MM.1S (cell line): ENCODE results near the gene CTSF.

Experiments used
- DNase-seq: peaks from one replicate; pipeline ENCODE4 v3.0.0-alpha.2; 2015
- H2AFZ ChIP-seq: fragments of 300-600 bp; sonication (generic); 2 replicates; pipeline ENCODE4 v1.6.0; 2016; ENCODE audit warnings: antibody characterized with exemption, low read length
- H3F3A ChIP-seq: fragments of 300-600 bp; sonication (generic); 2 replicates; pipeline ENCODE4 v1.6.1; 2016; ENCODE audit warnings: mild to moderate bottlenecking, antibody characterized with exemption, low read length, moderate library complexity, mixed read lengths; ENCODE audit not compliant: insufficient read depth
- H3K27ac ChIP-seq: fragments of 300-600 bp; sonication (generic); 2 replicates; pipeline ENCODE4 v1.5.1; 2016; ENCODE audit warnings: mild to moderate bottlenecking, low read length
- H3K27me3 ChIP-seq: fragments of 300-600 bp; sonication (generic); replicated peaks from 2 replicates; pipeline ENCODE4 v1.6.0; 2016; ENCODE audit warnings: low read length; ENCODE audit not compliant: insufficient read depth
- H3K36me3 ChIP-seq: fragments of 300-600 bp; sonication (generic); replicated peaks from 2 replicates; pipeline ENCODE4 v1.6.1; 2016; ENCODE audit warnings: mild to moderate bottlenecking, low read length, mixed read lengths; ENCODE audit not compliant: insufficient read depth
- H3K4me1 ChIP-seq: fragments of 300-600 bp; sonication (generic); 2 replicates; pipeline ENCODE4 v1.6.1; 2016; ENCODE audit warnings: low read length, mixed read lengths
- H3K4me2 ChIP-seq: fragments of 300-600 bp; sonication (generic); 2 replicates; pipeline ENCODE4 v1.6.0; 2016; ENCODE audit warnings: low read depth, low read length
- H3K4me3 ChIP-seq: fragments of 300-600 bp; sonication (generic); 2 replicates; pipeline ENCODE4 v1.5.1; 2016; ENCODE audit warnings: low read length, mixed read lengths
- H3K79me2 ChIP-seq: fragments of 300-600 bp; sonication (generic); 2 replicates; pipeline ENCODE4 v1.6.1; 2016; ENCODE audit warnings: mixed run types, low read length, mixed read lengths
- H3K9ac ChIP-seq: fragments of 300-600 bp; sonication (generic); 2 replicates; pipeline ENCODE4 v1.6.1; 2016; ENCODE audit warnings: low read length, mixed read lengths
- H3K9me2 ChIP-seq: fragments of 300-600 bp; sonication (generic); replicated peaks from 2 replicates; pipeline ENCODE4 v1.6.1; 2016; ENCODE audit warnings: mild to moderate bottlenecking, low read length, mixed read lengths; ENCODE audit not compliant: insufficient read depth
- H3K9me3 ChIP-seq: fragments of 300-600 bp; sonication (generic); replicated peaks from 2 replicates; pipeline ENCODE4 v1.6.1; 2016; ENCODE audit warnings: mild to moderate bottlenecking, low read length, mixed read lengths; ENCODE audit not compliant: insufficient read depth
- H4K20me1 ChIP-seq: fragments of 300-600 bp; sonication (generic); 2 replicates; pipeline ENCODE4 v1.6.1; 2016; ENCODE audit warnings: mild to moderate bottlenecking, low read length, moderate library complexity, mixed read lengths; ENCODE audit not compliant: insufficient read depth
- EZH2 ChIP-seq: fragments of 300-600 bp; sonication (generic); optimal IDR thresholded peaks from 2 replicates; pipeline ENCODE3; 2017; ENCODE audit warnings: low read depth, mild to moderate bottlenecking, antibody characterized with exemption, low read length, mixed read lengths
- EZH2phosphoT487 ChIP-seq: fragments of 300-600 bp; sonication (generic); IDR thresholded peaks from 2 replicates; pipeline ENCODE4 v1.6.1; 2018; ENCODE audit warnings: antibody characterized with exemption, low read length
- TF ChIP-seq, protein P1 (sequence below): fragments of 300-600 bp; sonication (generic); IDR thresholded peaks from 2 replicates; pipeline ENCODE4 v1.5.1; 2016; ENCODE audit warnings: antibody characterized with exemption, low read length, mixed read lengths

CTSF gene

DNA sequence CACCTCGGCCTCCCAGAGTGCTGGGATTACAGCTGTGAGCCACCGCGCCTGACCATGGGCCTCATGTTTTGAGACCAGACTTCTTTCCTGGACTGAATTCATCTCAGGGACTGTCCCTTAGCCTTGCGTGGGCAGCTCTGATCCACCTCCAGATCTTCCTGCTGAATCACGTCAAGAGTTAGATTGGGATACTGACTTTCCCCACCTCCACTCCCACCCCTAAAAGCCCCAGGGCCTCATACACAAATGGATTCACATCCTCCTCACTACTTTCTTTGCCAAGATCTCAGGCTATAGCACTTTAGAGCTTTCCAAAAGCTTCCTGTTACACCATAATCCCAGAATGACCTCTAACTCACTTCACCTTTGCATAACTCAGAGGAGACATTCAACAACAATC, 12.4 kb upstream of the CTSF start:
- H2AFZ ChIP-seq = no peak overlapping the region
- no peaks in the 10 kb centered on the region for H3F3A ChIP-seq
- peaks cover 16% of the 10 kb centered on the region; the same call in 1 of the 2 replicates for H3K27me3 ChIP-seq
- H3K79me2 ChIP-seq = no peaks in the 10 kb centered on the region
- no peaks in the 10 kb centered on the region for H3K9me2 ChIP-seq
- H3K9me3 ChIP-seq = no peaks in the 10 kb centered on the region
- no peak overlapping the region for H3K9ac ChIP-seq
- no peak overlapping the region for H3K27ac ChIP-seq
- TF ChIP-seq EZH2 = no peak
- no peak for TF ChIP-seq EZH2phosphoT487
- TF ChIP-seq, protein P1, sequence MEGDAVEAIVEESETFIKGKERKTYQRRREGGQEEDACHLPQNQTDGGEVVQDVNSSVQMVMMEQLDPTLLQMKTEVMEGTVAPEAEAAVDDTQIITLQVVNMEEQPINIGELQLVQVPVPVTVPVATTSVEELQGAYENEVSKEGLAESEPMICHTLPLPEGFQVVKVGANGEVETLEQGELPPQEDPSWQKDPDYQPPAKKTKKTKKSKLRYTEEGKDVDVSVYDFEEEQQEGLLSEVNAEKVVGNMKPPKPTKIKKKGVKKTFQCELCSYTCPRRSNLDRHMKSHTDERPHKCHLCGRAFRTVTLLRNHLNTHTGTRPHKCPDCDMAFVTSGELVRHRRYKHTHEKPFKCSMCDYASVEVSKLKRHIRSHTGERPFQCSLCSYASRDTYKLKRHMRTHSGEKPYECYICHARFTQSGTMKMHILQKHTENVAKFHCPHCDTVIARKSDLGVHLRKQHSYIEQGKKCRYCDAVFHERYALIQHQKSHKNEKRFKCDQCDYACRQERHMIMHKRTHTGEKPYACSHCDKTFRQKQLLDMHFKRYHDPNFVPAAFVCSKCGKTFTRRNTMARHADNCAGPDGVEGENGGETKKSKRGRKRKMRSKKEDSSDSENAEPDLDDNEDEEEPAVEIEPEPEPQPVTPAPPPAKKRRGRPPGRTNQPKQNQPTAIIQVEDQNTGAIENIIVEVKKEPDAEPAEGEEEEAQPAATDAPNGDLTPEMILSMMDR = no peak
- H3K36me3 ChIP-seq = no peaks in the 10 kb centered on the region
- no peak overlapping the region for H3K4me3 ChIP-seq
- H4K20me1 ChIP-seq = no peaks in the 10 kb centered on the region
- no peak for DNase-seq
- no peak overlapping the region for H3K4me2 ChIP-seq
- no peaks in the 10 kb centered on the region for H3K4me1 ChIP-seq

DNA sequence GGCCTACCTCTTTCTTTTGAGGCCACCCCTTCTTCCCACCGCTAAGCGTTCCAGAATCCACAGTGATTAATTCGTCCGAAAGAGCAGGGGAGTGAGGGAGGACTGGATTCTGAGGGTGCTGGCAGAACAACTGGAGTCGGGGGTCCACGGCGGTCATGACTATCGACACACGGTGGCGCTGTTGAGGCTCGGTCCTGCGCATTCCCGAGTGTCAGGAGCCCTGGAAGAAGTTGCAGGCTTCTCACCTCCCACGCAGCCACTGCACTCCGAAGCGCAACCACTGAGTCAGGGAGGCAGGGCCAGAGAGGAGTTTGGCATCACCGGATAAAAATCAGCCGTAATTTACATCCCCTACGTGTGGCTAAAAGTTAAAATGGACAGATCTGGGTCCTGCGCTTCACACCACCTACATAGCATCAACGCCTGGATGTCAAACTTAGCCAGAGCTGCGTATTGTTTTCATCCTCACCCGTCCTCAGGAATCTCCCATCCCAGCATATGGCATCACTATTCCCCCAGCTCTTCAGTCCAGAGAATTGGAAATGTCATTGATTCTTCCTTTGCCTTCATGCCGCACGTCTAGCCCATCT, 10.7 kb upstream of the CTSF start:
- Histone ChIP-seq H4K20me1 (no peaks in the 10 kb centered on the region), H3F3A (no peaks in the 10 kb centered on the region), H3K9me2 (no peaks in the 10 kb centered on the region), H3K79me2 (no peaks in the 10 kb centered on the region), H3K9ac (no peak overlapping the region), H3K36me3 (no peaks in the 10 kb centered on the region), H3K27me3 (peaks cover 21% of the 10 kb centered on the region; the same call in 1 of the 2 replicates), H3K4me2 (peak overlapping the region; percentile 35; the same call in 1 of the 2 replicates), H3K27ac (no peak overlapping the region), H3K4me1 (no peaks in the 10 kb centered on the region), H2AFZ (no peak overlapping the region), H3K9me3 (no peaks in the 10 kb centered on the region), H3K4me3 (no peak overlapping the region)
- DNase-seq = peak; percentile 38
- no peak for TF ChIP-seq EZH2
- TF ChIP-seq, protein P1 = peak; percentile 79

DNA sequence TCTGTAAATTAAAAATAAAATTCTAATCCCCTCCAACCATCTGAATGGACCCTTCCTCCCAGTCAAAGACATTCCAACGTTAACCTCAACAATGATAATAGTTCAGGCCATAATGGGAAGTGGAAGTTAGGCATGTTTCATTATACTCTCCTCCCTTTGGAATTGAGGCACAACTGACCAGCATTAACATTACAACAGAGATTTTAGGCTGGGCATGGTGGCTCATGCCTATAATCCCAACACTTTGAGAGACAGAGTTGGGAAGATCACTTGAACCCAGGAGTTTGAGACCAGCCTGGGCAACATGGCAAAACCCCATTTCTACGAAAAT, 2.4 kb upstream of the CTSF start:
- H3K9ac ChIP-seq = no peak overlapping the region
- H3K9me2 ChIP-seq = no peaks in the 10 kb centered on the region
- H4K20me1 ChIP-seq = no peaks in the 10 kb centered on the region
- no peaks in the 10 kb centered on the region for H3K9me3 ChIP-seq
- no peak overlapping the region for H3K4me2 ChIP-seq
- H3K4me1 ChIP-seq = no peaks in the 10 kb centered on the region
- no peaks in the 10 kb centered on the region for H3K79me2 ChIP-seq
- no peak overlapping the region for H2AFZ ChIP-seq
- H3F3A ChIP-seq = no peaks in the 10 kb centered on the region
- no peaks in the 10 kb centered on the region for H3K36me3 ChIP-seq
- H3K27me3 ChIP-seq = peaks cover 42% of the 10 kb centered on the region
- TF ChIP-seq, protein P1 = no peak
- TF ChIP-seq EZH2phosphoT487 (no peak), EZH2 (no peak)
- no peak overlapping the region for H3K4me3 ChIP-seq
- no peak overlapping the region for H3K27ac ChIP-seq
- no peak for DNase-seq
